Large intestine (tissue), 3 donors: ENCODE data around the gene RNF113B. TPM values are rescaled to one million over a fixed set of nuclear protein-coding genes. Genes with fewer than 3 reads are reported as not detected.

Experiments
- DNase-seq, 2 donors: peaks; one replicate each; pipeline versions ENCODE4 v3.0.0 to v3.0.0-alpha.2; 2013
- H3K27ac ChIP-seq: one replicate; pipeline ENCODE4 v1.5.1; 2013; ENCODE audit warnings: low read length
- H3K27me3 ChIP-seq: 2 replicates; pipeline ENCODE4 v1.6.1; 2013; ENCODE audit warnings: low read length; ENCODE audit not compliant: control insufficient read depth, insufficient read depth
- H3K36me3 ChIP-seq: 2 replicates; pipeline ENCODE4 v1.6.1; 2013; ENCODE audit warnings: low read length; ENCODE audit not compliant: control insufficient read depth, insufficient read depth
- H3K4me1 ChIP-seq: one replicate; pipeline ENCODE4 v1.6.1; 2013; ENCODE audit warnings: low read length; ENCODE audit not compliant: control insufficient read depth, insufficient read depth
- H3K4me3 ChIP-seq: one replicate; pipeline ENCODE4 v1.5.1; 2013; ENCODE audit warnings: low read length
- H3K9me3 ChIP-seq: one replicate; pipeline ENCODE4 v1.6.1; 2013; ENCODE audit warnings: mild to moderate bottlenecking, low read depth, low read length, moderate library complexity; ENCODE audit not compliant: control insufficient read depth
- WGBS: methylation state at CpG from one replicate; pipeline ENCODE4 v1.1.5; 2013; ENCODE audit warnings: low lambda C conversion rate; ENCODE audit not compliant: insufficient coverage; 5-methylcytosine and 5-hydroxymethylcytosine counted together
- polyA plus RNA-seq: library from polyadenylated mRNA; unstranded; fragments of 120-200 nt; gene quantifications from one replicate; pipeline ENCODE4 v1.2.1, GENCODE V29; 2013

The RNF113B gene
- polyA plus RNA-seq, 1 donor, result 0.04 TPM

DNA sequence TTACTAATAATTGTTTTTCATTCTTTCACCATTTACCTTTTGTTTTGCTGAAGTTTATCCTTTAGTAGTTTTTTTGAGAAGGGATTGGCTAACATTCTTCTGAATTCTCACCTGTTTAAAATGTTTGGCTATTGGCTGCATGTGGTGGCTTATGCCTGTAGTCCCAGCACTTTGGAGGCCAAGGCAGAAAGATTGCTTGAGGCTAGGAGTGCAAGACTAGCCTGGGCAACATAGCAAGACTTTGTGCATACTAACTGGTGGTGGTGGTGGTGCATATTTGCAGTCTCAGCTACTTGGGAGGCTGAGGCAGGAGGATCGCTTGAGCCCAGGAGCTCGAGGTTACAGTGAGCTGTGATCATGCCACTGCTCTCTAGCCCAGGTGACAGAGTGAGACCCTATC is 27.5 kb upstream of the RNF113B start:
- H3K4me1 ChIP-seq, result peaks cover 7% of the 10 kb centered on the region
- no peaks in the 10 kb centered on the region for H3K36me3 ChIP-seq
- WGBS, result no CpG with 5 or more reads among the region's 2 CpGs
- peaks cover 12% of the 10 kb centered on the region for H3K9me3 ChIP-seq
- no peaks in the 10 kb centered on the region for H3K27me3 ChIP-seq
- no peak overlapping the region for H3K4me3 ChIP-seq
- H3K27ac ChIP-seq, result no peak overlapping the region
- DNase-seq, result no peak

DNA sequence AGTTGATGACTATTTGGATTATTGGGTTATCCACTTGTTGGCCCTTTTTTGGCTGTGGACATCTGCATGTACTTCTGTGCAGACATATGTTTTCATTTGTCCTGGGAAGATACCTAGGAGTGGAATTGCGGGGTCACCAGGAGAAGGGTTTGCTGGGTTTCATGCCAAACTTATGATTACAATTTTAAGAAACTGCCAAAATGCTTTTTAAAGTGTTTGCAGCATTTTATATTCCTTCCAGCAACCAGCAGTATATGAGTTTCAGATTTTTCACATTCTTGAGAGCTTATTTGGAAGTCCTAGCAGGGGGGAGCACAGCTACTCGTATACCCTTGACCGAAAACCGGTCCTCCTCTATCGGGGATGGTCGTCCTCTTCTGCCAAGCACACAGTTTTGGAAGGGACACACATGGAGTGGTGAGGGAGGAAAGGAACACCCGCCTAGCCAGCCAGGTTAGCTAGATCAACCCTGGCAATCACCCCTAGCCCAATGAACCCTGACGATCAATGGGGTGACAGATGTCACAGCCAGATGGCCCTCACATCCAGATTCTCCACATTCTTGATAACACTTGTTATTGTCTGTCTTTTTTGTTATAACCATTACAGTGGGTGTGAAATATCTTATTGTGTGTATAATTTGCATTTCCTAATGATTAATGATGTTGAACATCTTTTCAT is 26.7 kb upstream of the RNF113B start:
- Histone ChIP-seq H3K4me3 (no peak overlapping the region), H3K4me1 (peaks cover 7% of the 10 kb centered on the region), H3K9me3 (peaks cover 12% of the 10 kb centered on the region), H3K36me3 (no peaks in the 10 kb centered on the region), H3K27me3 (no peaks in the 10 kb centered on the region), H3K27ac (no peak overlapping the region)
- no CpG with 5 or more reads among the region's 8 CpGs for WGBS
- DNase-seq, result no peak

- Histone ChIP-seq H3K9me3 (peaks cover 12% of the 10 kb centered on the region), H3K27ac (no peak overlapping the region), H3K4me3 (no peak overlapping the region), H3K36me3 (no peaks in the 10 kb centered on the region), H3K27me3 (no peaks in the 10 kb centered on the region), H3K4me1 (peaks cover 6% of the 10 kb centered on the region)
- WGBS, result no CpG with 5 or more reads among the region's 6 CpGs
- DNase-seq, result peak in 1 of 2 donors; percentile 75
Observed at GRCh38 chr13:98201984-98202383, 24.9 kb upstream of the RNF113B start.

GRCh38 chr13:98201189-98201588 is 24.1 kb upstream of the RNF113B start:
- H3K27me3 ChIP-seq, result no peaks in the 10 kb centered on the region
- H3K4me1 ChIP-seq, result peaks cover 6% of the 10 kb centered on the region
- H3K36me3 ChIP-seq, result no peaks in the 10 kb centered on the region
- no peak for DNase-seq
- no peak overlapping the region for H3K27ac ChIP-seq
- peaks cover 12% of the 10 kb centered on the region for H3K9me3 ChIP-seq
- no peak overlapping the region for H3K4me3 ChIP-seq
- WGBS, result no CpG with 5 or more reads among the region's 8 CpGs

GRCh38 chr13:98200211-98200878 is 23.3 kb upstream of the RNF113B start:
- Histone ChIP-seq H3K36me3 (no peaks in the 10 kb centered on the region), H3K9me3 (peaks cover 5% of the 10 kb centered on the region), H3K4me3 (no peak overlapping the region), H3K4me1 (peaks cover 6% of the 10 kb centered on the region), H3K27me3 (no peaks in the 10 kb centered on the region), H3K27ac (no peak overlapping the region)
- no peak for DNase-seq
- WGBS, result 100% methylated on average over 1 of the region's 5 CpGs

DNA sequence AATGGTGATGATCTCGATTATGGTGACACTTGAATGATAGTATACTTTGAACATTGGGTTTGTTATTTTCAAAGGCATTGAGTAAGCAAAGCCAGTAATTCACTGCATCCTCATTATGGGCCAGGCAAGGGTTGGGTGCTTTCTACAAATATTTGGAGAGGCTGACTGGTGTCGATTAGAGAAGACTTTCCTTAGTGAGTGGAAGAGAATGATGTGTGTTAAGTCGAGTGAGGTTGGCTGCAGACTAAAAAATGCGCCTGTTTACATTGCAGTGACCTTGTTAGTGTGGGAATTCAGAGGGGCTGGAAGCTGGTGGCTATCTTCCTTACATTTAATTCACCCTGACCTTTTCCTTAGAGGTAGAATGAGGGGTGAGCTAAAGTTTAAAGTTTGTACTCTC is 22.4 kb upstream of the RNF113B start:
- H3K4me1 ChIP-seq, result peaks cover 6% of the 10 kb centered on the region
- H3K4me3 ChIP-seq, result no peak overlapping the region
- no peaks in the 10 kb centered on the region for H3K36me3 ChIP-seq
- no peak overlapping the region for H3K27ac ChIP-seq
- no peak for DNase-seq
- H3K27me3 ChIP-seq, result no peaks in the 10 kb centered on the region
- peaks cover under 1% of the 10 kb centered on the region for H3K9me3 ChIP-seq
- WGBS, result no CpG with 5 or more reads among the region's 4 CpGs

- Histone ChIP-seq H3K27me3 (no peaks in the 10 kb centered on the region), H3K4me1 (peaks cover 6% of the 10 kb centered on the region), H3K4me3 (no peak overlapping the region), H3K36me3 (no peaks in the 10 kb centered on the region), H3K9me3 (no peaks in the 10 kb centered on the region), H3K27ac (no peak overlapping the region)
- no CpG with 5 or more reads among the region's 4 CpGs for WGBS
- DNase-seq, result no peak
Observed at GRCh38 chr13:98198683-98199082, 21.6 kb upstream of the RNF113B start.

DNA sequence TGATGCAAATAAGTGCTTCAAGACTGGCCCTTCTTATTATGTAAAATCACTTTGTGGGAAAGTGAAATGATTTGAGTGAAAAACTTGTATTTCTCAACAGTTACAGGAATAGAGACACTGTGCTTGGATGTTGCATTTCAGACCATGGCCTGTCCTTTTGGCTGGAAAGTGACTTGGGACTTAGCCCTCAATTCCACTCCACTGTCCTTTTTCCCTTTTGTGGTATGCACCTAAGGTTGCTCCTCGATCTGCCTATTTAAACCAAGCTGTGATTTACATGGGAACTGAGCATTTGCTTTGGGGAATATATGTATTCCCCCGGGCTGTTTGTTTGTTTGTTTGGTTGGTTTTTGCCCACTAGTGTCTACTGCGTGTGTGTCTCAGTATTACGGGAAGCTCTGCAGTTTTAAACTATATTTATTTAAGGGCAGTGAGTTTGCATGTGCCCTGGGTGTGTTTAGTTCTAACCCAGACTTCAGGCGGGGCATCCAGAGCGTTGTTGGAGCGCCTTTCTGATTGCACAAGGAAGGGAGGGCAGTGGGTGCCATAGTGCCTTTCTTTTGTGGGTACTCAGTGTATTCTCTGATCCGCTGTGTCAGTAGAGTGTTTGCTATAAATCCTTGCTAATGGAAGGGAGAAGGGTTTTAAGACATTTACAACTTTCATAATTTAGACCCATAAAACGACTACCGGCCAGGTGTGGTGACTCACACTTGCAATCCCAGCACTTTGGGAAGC is 18.2 kb upstream of the RNF113B start:
- no peak for DNase-seq
- H3K27ac ChIP-seq, result no peak overlapping the region

DNA sequence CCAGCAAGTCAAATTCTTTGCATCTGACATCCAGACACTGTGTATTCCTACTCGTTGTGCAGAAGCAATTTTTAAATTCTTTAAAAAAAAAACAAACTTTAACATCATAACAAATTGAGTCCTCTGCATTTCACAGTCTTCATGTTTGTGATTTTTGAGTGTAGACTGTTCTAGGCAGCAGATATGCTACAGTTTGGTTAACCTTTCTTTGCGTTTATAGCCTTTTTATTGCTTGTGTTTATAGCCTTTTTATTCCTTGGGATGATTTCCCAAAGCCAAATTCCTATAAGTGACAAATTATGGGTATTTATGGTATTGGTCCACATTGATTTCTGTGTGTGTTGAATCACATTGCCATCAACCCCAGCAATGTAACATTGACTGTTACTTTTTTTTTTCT is 14.9 kb upstream of the RNF113B start:
- no CpG with 5 or more reads among the region's 2 CpGs for WGBS
- H3K4me1 ChIP-seq, result no peaks in the 10 kb centered on the region
- H3K36me3 ChIP-seq, result no peaks in the 10 kb centered on the region
- H3K27ac ChIP-seq, result no peak overlapping the region
- no peak for DNase-seq
- H3K9me3 ChIP-seq, result no peaks in the 10 kb centered on the region
- H3K4me3 ChIP-seq, result no peak overlapping the region
- H3K27me3 ChIP-seq, result no peaks in the 10 kb centered on the region

More for the DNA sequence above, 18.2 kb upstream of the RNF113B start:
- Histone ChIP-seq H3K9me3 (no peaks in the 10 kb centered on the region), H3K4me1 (peaks cover 3% of the 10 kb centered on the region), H3K27me3 (no peaks in the 10 kb centered on the region), H3K36me3 (no peaks in the 10 kb centered on the region), H3K4me3 (no peak overlapping the region)
- WGBS, result no CpG with 5 or more reads among the region's 10 CpGs

DNA sequence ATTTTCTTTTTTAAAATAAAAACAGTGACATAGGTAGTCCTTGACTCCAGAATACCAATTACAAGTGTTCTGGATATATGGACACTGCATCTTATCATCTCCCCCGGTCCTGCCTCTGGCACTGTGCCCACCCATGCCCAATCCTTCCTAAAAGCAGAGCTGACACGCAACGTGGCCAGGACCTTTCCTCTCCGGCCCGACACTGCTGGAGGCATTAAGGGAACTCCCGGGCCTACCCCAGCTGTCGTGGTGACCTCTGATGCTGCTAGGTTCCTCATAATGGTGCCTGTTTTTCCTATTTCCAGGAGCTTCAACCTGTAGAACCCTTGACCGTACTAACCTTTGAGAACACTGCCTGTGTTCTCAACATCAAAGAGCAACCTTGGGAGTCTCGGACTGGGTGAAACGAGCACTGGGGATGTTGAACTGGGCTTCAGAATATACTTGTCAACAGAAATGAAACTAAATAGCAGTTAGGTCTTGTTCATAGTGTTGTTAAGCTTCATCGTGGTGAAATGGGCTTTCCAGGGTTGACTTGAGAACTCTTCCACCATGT is 13.9 kb upstream of the RNF113B start:
- H3K27me3 ChIP-seq, result no peaks in the 10 kb centered on the region
- no CpG with 5 or more reads among the region's 11 CpGs for WGBS
- DNase-seq, result no peak
- no peaks in the 10 kb centered on the region for H3K9me3 ChIP-seq
- H3K36me3 ChIP-seq, result no peaks in the 10 kb centered on the region
- H3K27ac ChIP-seq, result no peak overlapping the region
- H3K4me3 ChIP-seq, result no peak overlapping the region
- H3K4me1 ChIP-seq, result no peaks in the 10 kb centered on the region
